Activated naive CD8-positive, alpha-beta T cell treated with anti-CD3 and anti-CD28 coated beads, Interleukin-2, amount 10 ng/mL, durations not matched to agents 7 days and 5 days (primary cell): ENCODE measurements around the gene C19orf85. TPM values are rescaled to one million over a fixed set of nuclear protein-coding genes. Genes with fewer than 3 reads are reported as not detected.
"Not testable (repeated sequence)": the region's sequence is repeated elsewhere in the genome, so short reads cannot be mapped to it uniquely, and the experiment has no call there.

Source experiments
- ATAC-seq: fragments of 150-1000 bp; cut with Tn5 transposase; one replicate; pipeline ENCODE4 v1.10.0; 2021; ENCODE audit warnings: low read depth, moderate library complexity
- POLR2A ChIA-PET: fragments of 350-600 bp; sonication (Branson Sonifier 250); formaldehyde crosslinking; loops from one replicate; lab custom pipeline; 2021; ENCODE audit warnings: antibody characterized with exemption; lab: Charles Lee
- DNase-seq: peaks from one replicate; pipeline ENCODE4 v3.0.0; 2021
- H3K27ac Mint-ChIP-seq: one replicate; pipeline ENCODE4 v1.8.0; 2022; ENCODE audit warnings: mild to moderate bottlenecking, mixed read lengths
- H3K27me3 Mint-ChIP-seq: one replicate; pipeline ENCODE4 v1.8.0; 2022; ENCODE audit warnings: mild to moderate bottlenecking, moderate library complexity, mixed read lengths
- H3K36me3 Mint-ChIP-seq: one replicate; pipeline ENCODE4 v1.8.0; 2021; ENCODE audit warnings: mild to moderate bottlenecking, mixed read lengths
- H3K4me1 Mint-ChIP-seq: one replicate; pipeline ENCODE4 v1.8.0; 2021; ENCODE audit warnings: mixed read lengths
- H3K4me3 Mint-ChIP-seq: one replicate; pipeline ENCODE4 v1.8.0; 2022; ENCODE audit warnings: mild to moderate bottlenecking, moderate library complexity, mixed read lengths
- H3K9me3 Mint-ChIP-seq: one replicate; pipeline ENCODE4 v1.8.0; 2021; ENCODE audit warnings: mixed read lengths
- total RNA-seq, 2 experiments: library from RNA; stranded (reverse); gene quantifications; one replicate each; pipeline ENCODE4 v1.2.3, GENCODE V29; 2021

C19orf85 gene
- not detected for total RNA-seq

GRCh38 chr19:55464662-55465054 lies at the start of gene C19orf85:
Gene C19orf85 (minus strand): TSS chr19:55464751. CDS start chr19:55464554, 197 bp downstream.
- ATAC-seq (no peak), DNase-seq (no peak)
- peaks cover 4% of the 10 kb centered on the region for H3K27me3 Mint-ChIP-seq
- POLR2A ChIA-PET: no interaction called here
- no peak within 1 kb of the TSS for H3K4me3 Mint-ChIP-seq
- no peak within 1 kb of the TSS for H3K27ac Mint-ChIP-seq
- H3K36me3 Mint-ChIP-seq: no peaks in the 10 kb centered on the region
- no peaks in the 10 kb centered on the region for H3K9me3 Mint-ChIP-seq
- H3K4me1 Mint-ChIP-seq: peaks cover 16% of the 10 kb centered on the region

GRCh38 chr19:55508120-55508519 lies 43.6 kb upstream of the C19orf85 start:
- H3K27ac Mint-ChIP-seq: no peak overlapping the region
- ATAC-seq: no peak
- H3K4me1 Mint-ChIP-seq: peaks cover 7% of the 10 kb centered on the region
- DNase-seq: no peak
- POLR2A ChIA-PET: no interaction called here
- peaks cover 2% of the 10 kb centered on the region for H3K9me3 Mint-ChIP-seq
- no peak overlapping the region for H3K4me3 Mint-ChIP-seq
- peaks cover 12% of the 10 kb centered on the region for H3K27me3 Mint-ChIP-seq
- peaks cover 5% of the 10 kb centered on the region for H3K36me3 Mint-ChIP-seq

GRCh38 chr19:55504981-55505380 lies 40.4 kb upstream of the C19orf85 start:
- H3K27ac Mint-ChIP-seq: no peak overlapping the region
- H3K36me3 Mint-ChIP-seq: peaks cover 9% of the 10 kb centered on the region
- DNase-seq (no peak), ATAC-seq (no peak)
- H3K9me3 Mint-ChIP-seq: peaks cover 2% of the 10 kb centered on the region
- peaks cover 15% of the 10 kb centered on the region for H3K4me1 Mint-ChIP-seq
- peaks cover 6% of the 10 kb centered on the region for H3K27me3 Mint-ChIP-seq
- POLR2A ChIA-PET: interaction anchor here (1.5 kb wide), 1 partner anchor 30 kb away, joined by 4 read pairs; no protein-coding TSS in a partner anchor
- no peak overlapping the region for H3K4me3 Mint-ChIP-seq

GRCh38 chr19:55504252-55504603 lies 39.7 kb upstream of the C19orf85 start:
- H3K36me3 Mint-ChIP-seq: peaks cover 9% of the 10 kb centered on the region
- H3K27ac Mint-ChIP-seq: no peak overlapping the region
- POLR2A ChIA-PET: interaction anchor here (0.6 to 1.5 kb wide), 14 partner anchors 19 to 251 kb away, joined by 3 to 11 read pairs (median 4); partner anchors contain the start of genes ISOC2, NAT14, UBE2S and ZNF628
- DNase-seq (no peak), ATAC-seq (no peak)
- H3K27me3 Mint-ChIP-seq: peaks cover 6% of the 10 kb centered on the region
- H3K4me3 Mint-ChIP-seq: peak overlapping the region; percentile 73
- H3K9me3 Mint-ChIP-seq: peaks cover 2% of the 10 kb centered on the region
- H3K4me1 Mint-ChIP-seq: peaks cover 15% of the 10 kb centered on the region

GRCh38 chr19:55503502-55504251 lies 39.1 kb upstream of the C19orf85 start:
- Mint-ChIP-seq H3K9me3 (peaks cover 2% of the 10 kb centered on the region), H3K27me3 (peaks cover 3% of the 10 kb centered on the region), H3K4me3 (peak overlapping the region; percentile 73), H3K4me1 (peaks cover 15% of the 10 kb centered on the region), H3K27ac (peak overlapping the region; percentile 77), H3K36me3 (peaks cover 9% of the 10 kb centered on the region)
- ATAC-seq (peak; percentile 96), DNase-seq (peak; percentile 96)
- POLR2A ChIA-PET: interaction anchor here (0.6 to 1.5 kb wide), 15 partner anchors 18 to 250 kb away, joined by 3 to 11 read pairs (median 3); partner anchors contain the start of genes ISOC2, NAT14, UBE2S and ZNF628

GRCh38 chr19:55503157-55503501 lies 38.6 kb upstream of the C19orf85 start:
- H3K4me1 Mint-ChIP-seq: peaks cover 15% of the 10 kb centered on the region
- H3K4me3 Mint-ChIP-seq: peak overlapping the region; percentile 73
- peaks cover 2% of the 10 kb centered on the region for H3K9me3 Mint-ChIP-seq
- H3K27ac Mint-ChIP-seq: peak overlapping the region; percentile 77
- H3K36me3 Mint-ChIP-seq: peaks cover 9% of the 10 kb centered on the region
- no peak for ATAC-seq
- DNase-seq: no peak
- POLR2A ChIA-PET: interaction anchor here (0.7 to 1.3 kb wide), 5 partner anchors 18 to 103 kb away, joined by 3 to 11 read pairs (median 3); partner anchors contain the start of genes FIZ1, NAT14, UBE2S and ZNF865
- peaks cover 3% of the 10 kb centered on the region for H3K27me3 Mint-ChIP-seq

GRCh38 chr19:55502197-55502952 lies 37.8 kb upstream of the C19orf85 start:
- DNase-seq (no peak), ATAC-seq (no peak)
- H3K9me3 Mint-ChIP-seq: peaks cover 2% of the 10 kb centered on the region
- peak overlapping the region; percentile 29 for H3K27ac Mint-ChIP-seq
- H3K4me1 Mint-ChIP-seq: peaks cover 15% of the 10 kb centered on the region
- POLR2A ChIA-PET: interaction anchor here (0.7 kb wide), 1 partner anchor 97 kb away, joined by 3 read pairs; the partner anchor contains the start of gene FIZ1
- H3K4me3 Mint-ChIP-seq: no peak overlapping the region
- peaks cover 9% of the 10 kb centered on the region for H3K36me3 Mint-ChIP-seq
- H3K27me3 Mint-ChIP-seq: no peaks in the 10 kb centered on the region

GRCh38 chr19:55500368-55500952 lies 35.9 kb upstream of the C19orf85 start:
- no peak overlapping the region for H3K4me3 Mint-ChIP-seq
- peaks cover 9% of the 10 kb centered on the region for H3K36me3 Mint-ChIP-seq
- H3K4me1 Mint-ChIP-seq: peaks cover 15% of the 10 kb centered on the region
- no peak for ATAC-seq
- DNase-seq: no peak
- POLR2A ChIA-PET: interaction anchor here (1.0 kb wide), 1 partner anchor 131 kb away, joined by 3 read pairs; no protein-coding TSS in a partner anchor
- H3K27me3 Mint-ChIP-seq: no peaks in the 10 kb centered on the region
- H3K27ac Mint-ChIP-seq: no peak overlapping the region
- peaks cover 2% of the 10 kb centered on the region for H3K9me3 Mint-ChIP-seq

- peaks cover 11% of the 10 kb centered on the region for H3K4me1 Mint-ChIP-seq
- DNase-seq (no peak), ATAC-seq (no peak)
- H3K4me3 Mint-ChIP-seq: no peak overlapping the region
- peaks cover 2% of the 10 kb centered on the region for H3K9me3 Mint-ChIP-seq
- POLR2A ChIA-PET: interaction anchor here (2.0 kb wide), 1 partner anchor 22 kb away, joined by 5 read pairs; the partner anchor contains the start of gene ZNF628
- peaks cover 6% of the 10 kb centered on the region for H3K36me3 Mint-ChIP-seq
- peaks cover 2% of the 10 kb centered on the region for H3K27me3 Mint-ChIP-seq
- no peak overlapping the region for H3K27ac Mint-ChIP-seq
Measured at GRCh38 chr19:55498246-55498840, 33.8 kb upstream of the C19orf85 start.

GRCh38 chr19:55497763-55498162 lies 33.2 kb upstream of the C19orf85 start:
- POLR2A ChIA-PET: no interaction called here
- no peak overlapping the region for H3K27ac Mint-ChIP-seq
- no peaks in the 10 kb centered on the region for H3K9me3 Mint-ChIP-seq
- peaks cover 8% of the 10 kb centered on the region for H3K4me1 Mint-ChIP-seq
- DNase-seq (no peak), ATAC-seq (no peak)
- H3K27me3 Mint-ChIP-seq: peaks cover 2% of the 10 kb centered on the region
- no peak overlapping the region for H3K4me3 Mint-ChIP-seq
- peaks cover 4% of the 10 kb centered on the region for H3K36me3 Mint-ChIP-seq

- H3K4me3 Mint-ChIP-seq, H3K4me1 Mint-ChIP-seq, ATAC-seq, DNase-seq, POLR2A ChIA-PET, H3K27ac Mint-ChIP-seq, H3K27me3 Mint-ChIP-seq, H3K9me3 Mint-ChIP-seq, H3K36me3 Mint-ChIP-seq: not testable (repeated sequence)
Measured at GRCh38 chr19:55496820-55497219, 32.3 kb upstream of the C19orf85 start.

- Mint-ChIP-seq H3K27me3 (peaks cover 6% of the 10 kb centered on the region), H3K27ac (no peak overlapping the region), H3K36me3 (no peaks in the 10 kb centered on the region), H3K9me3 (no peaks in the 10 kb centered on the region), H3K4me1 (no peaks in the 10 kb centered on the region), H3K4me3 (no peak overlapping the region)
- DNase-seq: no peak
- ATAC-seq: no peak
- POLR2A ChIA-PET: no interaction called here
Measured at GRCh38 chr19:55495646-55496349, 31.2 kb upstream of the C19orf85 start.
